Ascending aorta (tissue), 2 donors: ENCODE results near the gene ELAVL1. TPM values are rescaled to one million over a fixed set of nuclear protein-coding genes. Genes with fewer than 3 reads are reported as not detected.

ENCODE experiments used
- DNase-seq, 2 donors: peaks; one replicate each; pipeline ENCODE4 v3.0.0-alpha.2; 2019; ENCODE audit warnings: low spot score in 2 of 2
- H3K27ac ChIP-seq, 2 donors: fragments of 200-600 bp; sonication (generic); one replicate each; pipeline ENCODE4 v1.5.1; 2016 to 2017; ENCODE audit warnings: mild to moderate bottlenecking in 1 of 2
- H3K27me3 ChIP-seq: fragments of 200-600 bp; sonication (generic); one replicate; pipeline ENCODE4 v1.5.1; 2017
- H3K36me3 ChIP-seq, 2 donors: fragments of 200-600 bp; sonication (generic); one replicate each; pipeline ENCODE4 v1.5.1; 2016
- H3K4me1 ChIP-seq, 2 donors: fragments of 200-600 bp; sonication (generic); one replicate each; pipeline ENCODE4 v1.5.1; 2016 to 2017; ENCODE audit warnings: mild to moderate bottlenecking in 1 of 2
- H3K4me3 ChIP-seq, 2 donors: fragments of 200-600 bp; sonication (generic); one replicate each; pipeline ENCODE4 v1.5.1; 2016 to 2017; ENCODE audit warnings: mild to moderate bottlenecking in 1 of 2
- H3K9me3 ChIP-seq, 2 donors: fragments of 200-600 bp; sonication (generic); one replicate each; pipeline ENCODE4 v1.5.1; 2016
- intact Hi-C: fragments of 100-400 bp; cut with DNase I; formaldehyde crosslinking; loops from one replicate; pipeline ENCODE4 v1.15.1; 2023
- total RNA-seq: library from RNA; depleted of rRNA; stranded (reverse); fragments of >200 nt; gene quantifications from one replicate; pipeline ENCODE4 v1.1.0, GENCODE V29; 2016
- TF ChIP-seq, protein P1 (sequence below), 3 experiments: fragments of 200-600 bp in 2 of 3; fragments of 450-650 bp in 1 of 3; sonication (generic) in 2 of 3; IDR thresholded peaks; one replicate each; pipeline ENCODE4 v1.5.1; 2016 to 2019; ENCODE audit warnings: antibody characterized with exemption in 3 of 3, mild to moderate bottlenecking in 1 of 3, moderate library complexity in 1 of 3

The ELAVL1 gene
- total RNA-seq, 1 donor from 2014 or later: 19.9 TPM

DNA sequence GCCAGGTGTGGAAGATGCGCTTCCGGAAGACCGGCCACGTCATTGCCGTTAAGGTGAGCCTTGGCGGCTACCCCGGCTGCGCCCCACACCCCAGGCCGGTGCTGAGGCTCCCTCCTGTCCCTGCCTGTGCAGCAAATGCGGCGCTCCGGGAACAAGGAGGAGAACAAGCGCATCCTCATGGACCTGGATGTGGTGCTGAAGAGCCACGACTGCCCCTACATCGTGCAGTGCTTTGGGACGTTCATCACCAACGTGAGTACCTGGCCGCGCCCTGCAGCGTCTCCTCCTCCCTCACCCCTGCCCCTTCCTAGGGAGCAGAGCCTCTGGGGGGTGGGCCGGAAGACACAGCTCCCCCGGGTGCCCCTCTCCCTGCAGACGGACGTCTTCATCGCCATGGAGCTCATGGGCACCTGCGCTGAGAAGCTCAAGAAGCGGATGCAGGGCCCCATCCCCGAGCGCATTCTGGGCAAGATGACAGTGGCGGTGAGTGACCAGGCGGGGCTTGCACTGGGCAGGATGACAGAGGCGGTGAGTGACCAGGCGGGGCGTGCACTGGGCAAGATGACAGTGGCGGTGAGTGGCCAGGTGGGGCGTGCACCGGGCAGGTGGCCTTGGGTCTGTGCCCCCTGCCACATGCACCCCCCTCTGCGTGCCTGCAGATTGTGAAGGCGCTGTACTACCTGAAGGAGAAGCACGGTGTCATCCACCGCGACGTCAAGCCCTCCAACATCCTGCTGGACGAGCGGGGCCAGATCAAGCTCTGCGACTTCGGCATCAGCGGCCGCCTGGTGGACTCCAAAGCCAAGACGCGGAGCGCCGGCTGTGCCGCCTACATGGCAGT lies 94.9 kb downstream of the ELAVL1 start:
- TF ChIP-seq, protein P1, sequence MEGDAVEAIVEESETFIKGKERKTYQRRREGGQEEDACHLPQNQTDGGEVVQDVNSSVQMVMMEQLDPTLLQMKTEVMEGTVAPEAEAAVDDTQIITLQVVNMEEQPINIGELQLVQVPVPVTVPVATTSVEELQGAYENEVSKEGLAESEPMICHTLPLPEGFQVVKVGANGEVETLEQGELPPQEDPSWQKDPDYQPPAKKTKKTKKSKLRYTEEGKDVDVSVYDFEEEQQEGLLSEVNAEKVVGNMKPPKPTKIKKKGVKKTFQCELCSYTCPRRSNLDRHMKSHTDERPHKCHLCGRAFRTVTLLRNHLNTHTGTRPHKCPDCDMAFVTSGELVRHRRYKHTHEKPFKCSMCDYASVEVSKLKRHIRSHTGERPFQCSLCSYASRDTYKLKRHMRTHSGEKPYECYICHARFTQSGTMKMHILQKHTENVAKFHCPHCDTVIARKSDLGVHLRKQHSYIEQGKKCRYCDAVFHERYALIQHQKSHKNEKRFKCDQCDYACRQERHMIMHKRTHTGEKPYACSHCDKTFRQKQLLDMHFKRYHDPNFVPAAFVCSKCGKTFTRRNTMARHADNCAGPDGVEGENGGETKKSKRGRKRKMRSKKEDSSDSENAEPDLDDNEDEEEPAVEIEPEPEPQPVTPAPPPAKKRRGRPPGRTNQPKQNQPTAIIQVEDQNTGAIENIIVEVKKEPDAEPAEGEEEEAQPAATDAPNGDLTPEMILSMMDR (IDR thresholded peaks at IDR 0.05): no peak
- Histone ChIP-seq H3K9me3 (no peaks in the 10 kb centered on the region), H3K4me3 (no peak overlapping the region), H3K27ac (no peak overlapping the region), H3K36me3 (peaks cover 48 to 57% of the 10 kb centered on the region in 2 donors), H3K27me3 (no peaks in the 10 kb centered on the region), H3K4me1 (peaks cover 0 to 3% of the 10 kb centered on the region in 2 donors)
- intact Hi-C loops: no loop called here
- no peak for DNase-seq

DNA sequence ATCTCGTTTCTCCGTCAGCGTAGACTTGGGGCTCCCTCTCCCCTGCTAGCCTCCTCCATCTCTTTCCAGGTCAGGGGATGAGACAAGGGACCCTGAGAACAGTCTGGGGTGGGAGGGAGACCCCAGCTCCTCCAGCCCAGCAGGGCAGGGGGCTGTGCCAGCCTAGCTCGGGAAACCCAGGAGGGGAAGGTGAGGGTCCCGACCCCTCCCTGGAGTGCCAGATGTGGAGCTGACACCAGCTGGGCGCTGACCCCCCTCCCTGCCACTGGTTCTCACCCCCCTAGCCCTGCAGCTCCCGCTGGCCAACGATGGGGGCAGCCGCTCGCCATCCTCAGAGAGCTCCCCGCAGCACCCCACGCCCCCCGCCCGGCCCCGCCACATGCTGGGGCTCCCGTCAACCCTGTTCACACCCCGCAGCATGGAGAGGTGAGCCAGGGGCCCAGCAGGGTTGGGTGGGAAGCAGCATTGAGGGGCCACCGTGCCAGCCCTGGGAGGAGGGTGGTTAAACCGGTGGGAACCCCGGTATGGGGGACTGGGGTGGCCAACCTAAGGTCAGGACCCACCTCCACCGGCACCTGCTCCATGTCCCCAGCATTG lies 95.9 kb downstream of the ELAVL1 start:
- Histone ChIP-seq H3K27me3 (no peaks in the 10 kb centered on the region), H3K27ac (no peak overlapping the region), H3K4me3 (no peak overlapping the region), H3K9me3 (no peaks in the 10 kb centered on the region), H3K4me1 (peaks cover 4 to 13% of the 10 kb centered on the region in 2 donors), H3K36me3 (peaks cover 49 to 57% of the 10 kb centered on the region in 2 donors)
- no peak for DNase-seq
- TF ChIP-seq, protein P1 (IDR thresholded peaks at IDR 0.05): no peak
- intact Hi-C loops: no loop called here

DNA sequence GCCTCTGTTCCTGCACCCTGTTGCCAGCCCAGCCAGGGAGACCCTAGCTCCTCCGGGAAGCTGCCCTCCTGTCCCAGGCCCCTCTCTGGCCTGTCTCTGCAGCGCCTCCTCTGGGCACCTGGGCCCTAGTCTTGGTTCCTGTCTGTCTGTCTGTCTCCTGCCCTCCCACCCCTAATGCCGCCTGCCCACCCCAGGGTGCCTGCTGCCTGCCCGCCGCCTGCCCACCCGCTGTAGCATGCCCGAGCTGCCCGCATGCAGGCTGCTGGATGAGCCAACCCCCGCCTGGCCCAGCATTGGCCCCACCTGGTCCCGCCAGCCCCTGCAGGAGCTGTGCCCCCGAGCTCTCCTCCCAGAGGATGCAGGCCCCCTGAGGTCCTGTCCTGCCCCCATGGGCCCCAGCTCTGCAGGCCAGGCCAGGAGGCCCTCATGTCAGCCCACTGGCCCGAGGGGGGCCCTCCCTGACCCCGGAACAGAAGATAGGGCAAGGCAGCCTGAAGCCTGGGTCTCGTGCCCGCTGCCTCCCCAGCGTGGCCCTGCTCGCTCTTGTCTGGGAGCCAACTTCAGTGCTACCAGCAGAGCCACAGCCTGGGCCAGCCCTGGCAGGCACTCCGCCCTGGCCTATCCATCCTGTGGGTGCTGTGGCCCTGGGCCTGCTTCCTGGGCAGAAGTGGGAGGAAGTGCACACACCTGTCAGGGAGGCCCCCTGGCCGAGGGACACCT lies 96.5 kb downstream of the ELAVL1 start:
- peaks cover 49 to 57% of the 10 kb centered on the region in 2 donors for H3K36me3 ChIP-seq
- H3K4me1 ChIP-seq: peaks cover 5 to 15% of the 10 kb centered on the region in 2 donors
- no peak for DNase-seq
- TF ChIP-seq, protein P1 (IDR thresholded peaks at IDR 0.05): no peak
- H3K27me3 ChIP-seq: no peaks in the 10 kb centered on the region
- no peak overlapping the region for H3K4me3 ChIP-seq
- H3K27ac ChIP-seq: no peak overlapping the region
- no peaks in the 10 kb centered on the region for H3K9me3 ChIP-seq
- intact Hi-C loops: no loop called here

Other genes with a start within 250 kb of the ELAVL1 start
- not detected for gene CLEC4M, start 242.4 kb downstream of the ELAVL1 start, total RNA-seq
- 27.7 TPM for gene EVI5L, start 175.4 kb downstream of the ELAVL1 start, total RNA-seq
- gene PRR36, start 131.3 kb downstream of the ELAVL1 start, total RNA-seq: not detected
- not detected for gene LRRC8E, start 117.1 kb downstream of the ELAVL1 start, total RNA-seq
- 37.3 TPM for gene MAP2K7, start 101.8 kb downstream of the ELAVL1 start, total RNA-seq
- gene TGFBR3L, start 90.8 kb downstream of the ELAVL1 start, total RNA-seq: 7.1 TPM
- 30.5 TPM for gene SNAPC2, start 85.3 kb downstream of the ELAVL1 start, total RNA-seq
- not detected for gene CTXN1, start 79.5 kb downstream of the ELAVL1 start, total RNA-seq
- gene TIMM44, start 62.0 kb downstream of the ELAVL1 start, total RNA-seq: 151 TPM
- gene CCL25, start 47.1 kb upstream of the ELAVL1 start, total RNA-seq: not detected
- gene FBN3, start 144.0 kb upstream of the ELAVL1 start, total RNA-seq: not detected
- 20.2 TPM for gene CERS4, start 203.7 kb upstream of the ELAVL1 start, total RNA-seq